H1 (cell line): ENCODE data around the gene TM9SF3. TPM values are rescaled to one million over a fixed set of nuclear protein-coding genes. Genes with fewer than 3 reads are reported as not detected.

Experiments used
- CTCF ChIA-PET: fragments of 300-600 bp; sonication (Branson Sonifier 250); formaldehyde crosslinking; loops from one replicate; lab custom pipeline; 2021; ENCODE audit not compliant: partially characterized antibody; lab: Charles Lee
- POLR2A ChIA-PET: fragments of 300-600 bp; sonication (Branson Sonifier 250); formaldehyde crosslinking; loops from one replicate; lab custom pipeline; 2021; ENCODE audit warnings: inconsistent platforms; ENCODE audit not compliant: partially characterized antibody; lab: Charles Lee
- DNase-seq, 2 experiments: peaks; one replicate each; pipeline versions ENCODE4 v3.0.0 to v3.0.0-alpha.2; 2010 to 2022; ENCODE audit warnings: low spot score in 2 of 2, low read depth in 1 of 2, mixed read lengths in 1 of 2
- FAIRE-seq: peaks from 2 replicates; lab custom pipeline; 2011; peaks lifted over from hg19 to GRCh38; lab: Jason Lieb, UNC
- H2AFZ ChIP-seq: 2 replicates; pipeline ENCODE4 v1.8.1; 2012; ENCODE audit warnings: low read length, inconsistent platforms
- H2AK5ac ChIP-seq: 2 replicates; pipeline ENCODE4 v1.6.1; 2013; ENCODE audit warnings: low read depth, low read length
- H2BK120ac ChIP-seq: replicated peaks from 2 replicates; pipeline ENCODE3; 2013; ENCODE audit warnings: low read depth, low read length, inconsistent platforms
- H2BK12ac ChIP-seq: 2 replicates; pipeline ENCODE4 v1.6.1; 2013; ENCODE audit warnings: low read depth, low read length
- H2BK15ac ChIP-seq: 2 replicates; pipeline ENCODE4 v1.6.1; 2013; ENCODE audit warnings: low read length
- H2BK20ac ChIP-seq: 2 replicates; pipeline ENCODE4 v1.6.1; 2013; ENCODE audit warnings: low read length
- H2BK5ac ChIP-seq: 2 replicates; pipeline ENCODE4 v1.6.1; 2013; ENCODE audit warnings: low read depth, low read length
- H3K14ac ChIP-seq: 2 replicates; pipeline ENCODE4 v1.6.1; 2013; ENCODE audit warnings: inconsistent platforms; ENCODE audit not compliant: insufficient read length
- H3K18ac ChIP-seq: 2 replicates; pipeline ENCODE4 v1.6.1; 2013; ENCODE audit warnings: low read length; ENCODE audit errors: extremely low read depth
- H3K23ac ChIP-seq: 2 replicates; pipeline ENCODE4 v1.6.1; 2013; ENCODE audit warnings: inconsistent platforms; ENCODE audit not compliant: insufficient read length
- H3K23me2 ChIP-seq: 2 replicates; pipeline ENCODE4 v1.6.1; 2013; ENCODE audit warnings: low read depth, low read length
- H3K27ac ChIP-seq: 2 replicates; pipeline ENCODE4 v1.6.1; 2011; ENCODE audit warnings: low read depth, low read length, inconsistent platforms
- H3K27me3 ChIP-seq, 4 experiments: replicated peaks in 1 of 4; 1 replicate in 1 of 4; 2 replicates in 3 of 4; pipeline versions ENCODE4 v1.6.1 to v1.8.1; 2011 to 2013; ENCODE audit warnings: low read length in 3 of 4, mild to moderate bottlenecking in 3 of 4, inconsistent platforms in 2 of 4, mixed read lengths in 2 of 4, moderate library complexity in 1 of 4; ENCODE audit not compliant: control insufficient read depth in 3 of 4, insufficient read depth in 3 of 4; ENCODE audit errors: extremely low read depth in 1 of 4
- H3K36me3 ChIP-seq, 4 experiments: 2 replicates each; pipeline versions ENCODE4 v1.6.1 to v1.8.1; 2011 to 2013; ENCODE audit warnings: mild to moderate bottlenecking in 4 of 4, low read length in 3 of 4, moderate library complexity in 2 of 4, control low read depth in 1 of 4, inconsistent platforms in 1 of 4; ENCODE audit not compliant: insufficient read depth in 4 of 4, control insufficient read depth in 2 of 4
- H3K4ac ChIP-seq: replicated peaks from 2 replicates; pipeline ENCODE3; 2013; ENCODE audit warnings: low read length, low read depth, mixed read lengths, inconsistent platforms; ENCODE audit not compliant: insufficient read length
- H3K4me1 ChIP-seq, 4 experiments: replicated peaks in 1 of 4; 1 replicate in 1 of 4; 2 replicates in 3 of 4; pipeline versions ENCODE4 v1.6.1 to v1.8.1; 2011 to 2013; ENCODE audit warnings: low read length in 3 of 4, inconsistent platforms in 2 of 4, mixed read lengths in 1 of 4; ENCODE audit not compliant: insufficient read depth in 4 of 4, control insufficient read depth in 3 of 4
- H3K4me2 ChIP-seq, 2 experiments: 2 replicates each; pipeline versions ENCODE4 v1.6.1 to v1.8.1; 2011 to 2013; ENCODE audit warnings: low read depth in 2 of 2, low read length in 2 of 2, control low read depth in 1 of 2, inconsistent platforms in 1 of 2, mild to moderate bottlenecking in 1 of 2; ENCODE audit not compliant: insufficient read depth in 1 of 2
- H3K4me3 ChIP-seq, 4 experiments: fragments of 200-600, 300-600 bp in 1 of 4; sonication (generic), shearing (Covaris generic), sonication (Bioruptor Twin) in 1 of 4; 2 replicates each; pipeline versions ENCODE4 v1.5.1 to v1.8.1; 2011 to 2016; ENCODE audit warnings: low read length in 4 of 4, low read depth in 3 of 4, control low read depth in 2 of 4, inconsistent platforms in 2 of 4, mild to moderate bottlenecking in 2 of 4, mixed read lengths in 1 of 4, moderate library complexity in 1 of 4; ENCODE audit not compliant: insufficient read depth in 2 of 4; ENCODE audit errors: extremely low read depth in 1 of 4
- H3K56ac ChIP-seq: replicated peaks from 2 replicates; pipeline ENCODE3; 2013; ENCODE audit warnings: low read depth, mild to moderate bottlenecking, mixed read lengths, low read length, inconsistent platforms; ENCODE audit not compliant: insufficient read length
- H3K79me1 ChIP-seq: 2 replicates; pipeline ENCODE4 v1.6.1; 2013; ENCODE audit warnings: low read depth, low read length, control low read depth
- H3K79me2 ChIP-seq, 2 experiments: 2 replicates each; pipeline versions ENCODE4 v1.6.1 to v1.8.1; 2012 to 2013; ENCODE audit warnings: low read length in 2 of 2, mild to moderate bottlenecking in 2 of 2, inconsistent platforms in 1 of 2; ENCODE audit not compliant: insufficient read depth in 2 of 2, control insufficient read depth in 1 of 2
- H3K9ac ChIP-seq, 4 experiments: replicated peaks in 1 of 4; 1 replicate in 1 of 4; 2 replicates in 3 of 4; pipeline versions ENCODE4 v1.6.1 to v1.8.1; 2011 to 2013; ENCODE audit warnings: low read depth in 3 of 4, low read length in 3 of 4, control low read depth in 2 of 4, mild to moderate bottlenecking in 2 of 4, moderate library complexity in 2 of 4, inconsistent platforms in 1 of 4; ENCODE audit errors: extremely low read depth in 1 of 4
- H3K9me3 ChIP-seq, 2 experiments: 2 replicates each; pipeline versions ENCODE4 v1.6.1 to v1.8.1; 2012 to 2013; ENCODE audit warnings: mild to moderate bottlenecking in 2 of 2, moderate library complexity in 2 of 2, control low read depth in 1 of 2, inconsistent platforms in 1 of 2, low read depth in 1 of 2, low read length in 1 of 2, mixed read lengths in 1 of 2; ENCODE audit not compliant: insufficient read depth in 2 of 2
- H4K20me1 ChIP-seq, 2 experiments: replicated peaks in 1 of 2; 2 replicates each; pipeline versions ENCODE3 to v1.8.1; 2011 to 2013; ENCODE audit warnings: inconsistent platforms in 2 of 2, low read length in 2 of 2, mild to moderate bottlenecking in 1 of 2; ENCODE audit not compliant: insufficient read depth in 2 of 2, control insufficient read depth in 1 of 2
- H4K5ac ChIP-seq: 2 replicates; pipeline ENCODE4 v1.6.1; 2013; ENCODE audit warnings: low read length, low read depth, mixed read lengths, inconsistent platforms; ENCODE audit not compliant: insufficient read length
- H4K8ac ChIP-seq: 2 replicates; pipeline ENCODE4 v1.8.0; 2013; ENCODE audit warnings: mild to moderate bottlenecking, moderate library complexity, low read length, inconsistent platforms; ENCODE audit not compliant: insufficient read depth; ENCODE audit errors: extremely low read depth
- H4K91ac ChIP-seq: replicated peaks from 2 replicates; pipeline ENCODE3; 2013; ENCODE audit warnings: low read length, mixed read lengths, inconsistent platforms; ENCODE audit not compliant: insufficient read length
- CHD2 ChIP-seq: IDR thresholded peaks from 2 replicates; pipeline ENCODE4 v1.6.1; 2012; ENCODE audit warnings: low read length, improper control_type of control experiment
- FOSL1 ChIP-seq: IDR thresholded peaks from 2 replicates; pipeline ENCODE4 v1.6.1; 2011; ENCODE audit warnings: mild to moderate bottlenecking, low read depth, low read length, moderate library complexity; ENCODE audit not compliant: insufficient read depth
- RAD21 ChIP-seq, 2 experiments: IDR thresholded peaks in 1 of 2; conservative IDR thresholded peaks in 1 of 2; 2 replicates each; pipeline ENCODE4 v1.6.1; 2011; ENCODE audit warnings: low read depth in 2 of 2, low read length in 2 of 2, improper control_type of control experiment in 1 of 2, inconsistent platforms in 1 of 2, mild to moderate bottlenecking in 1 of 2, moderate library complexity in 1 of 2
- RFX5 ChIP-seq: IDR thresholded peaks from 2 replicates; pipeline ENCODE4 v1.6.1; 2011; ENCODE audit warnings: low read depth, low read length, improper control_type of control experiment, borderline replicate concordance
- TAF7 ChIP-seq: optimal IDR thresholded peaks from 2 replicates; pipeline ENCODE3; 2011; ENCODE audit warnings: low read depth, mild to moderate bottlenecking, inconsistent platforms, low read length, moderate library complexity, borderline replicate concordance
- WGBS, 2 experiments: shearing (Covaris generic) in 1 of 2; methylation state at CpG; one replicate each; pipeline versions ENCODE4 v1.1.6 to v1.1.7; 2013 to 2015; ENCODE audit warnings: low lambda C conversion rate in 2 of 2, mixed read lengths in 2 of 2, inconsistent platforms in 1 of 2, low coverage in 1 of 2, missing lambda C conversion rate in 1 of 2; ENCODE audit not compliant: insufficient replicate concordance in 2 of 2, insufficient coverage in 1 of 2, insufficient read length in 1 of 2; ENCODE audit errors: extremely low coverage in 1 of 2, missing lambda C conversion rate in 1 of 2; 5-methylcytosine and 5-hydroxymethylcytosine counted together
- polyA plus RNA-seq, 7 experiments: library from polyadenylated mRNA; depleted of rRNA in 3 of 7; stranded (reverse) in 5 of 7; unstranded in 2 of 7; fragments of >200 nt in 5 of 7; fragments of 200-250 nt in 2 of 7; gene quantifications; 1 replicate in 5 of 7; 2 replicates in 1 of 7; 4 replicates in 1 of 7; pipeline versions ENCODE4 v1.2.1 to v1.2.3, GENCODE V29; 2011 to 2013; ENCODE audit warnings: missing spikeins in 2 of 7, mixed read lengths in 2 of 7
- total RNA-seq: library from RNA; stranded (reverse); fragmentation: NEBNext Ultra II Directional; extraction: Animal tissue kit (Norgen Biotek cat#: 25700); gene quantifications from 2 replicates; pipeline ENCODE4 v1.2.1, GENCODE V29; 2021

TM9SF3 gene
- total and polyA plus RNA-seq, 2 of the 8 experiments (the other 6 are each of a cell fraction or from before 2014, with no cell fraction given), result 123 to 127 TPM

DNA sequence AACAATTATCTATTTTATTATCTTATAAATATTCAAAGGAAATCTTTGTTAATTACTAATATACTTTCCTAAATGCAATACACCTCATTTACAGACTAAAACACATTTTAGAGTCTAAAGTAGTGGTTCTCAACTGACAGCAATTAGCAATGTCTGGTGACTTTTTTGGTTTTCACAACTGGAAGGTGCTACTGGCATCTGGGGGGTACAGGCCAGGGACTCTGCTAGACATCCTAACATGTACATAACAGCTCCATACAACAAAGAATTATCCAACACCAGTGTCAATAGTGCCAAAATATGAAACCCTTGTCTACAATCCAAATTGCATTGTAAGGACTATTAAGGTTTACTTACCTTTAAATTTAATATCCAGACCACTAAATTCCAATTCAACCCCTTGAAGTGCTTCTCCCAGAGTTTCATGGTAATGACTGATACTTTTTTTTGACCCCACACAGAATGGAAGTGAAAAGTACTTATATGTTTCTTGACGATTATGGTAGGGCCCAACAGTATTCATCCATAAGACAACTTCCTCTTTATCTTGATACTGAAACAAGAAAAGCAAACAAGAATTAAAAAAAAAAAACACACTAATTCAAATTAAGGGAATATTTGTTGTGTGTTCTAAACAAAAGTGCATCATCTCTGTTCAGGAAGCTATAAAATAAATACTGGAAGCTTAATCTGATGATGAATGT lies 10.4 kb downstream of the TM9SF3 start:
- FAIRE-seq, result no peak
- 88% methylated on average over 1 of the region's 1 CpG; no CpG with 5 or more reads in 1 of the 2 experiments for WGBS, 2 experiments

More for the DNA sequence above, 10.4 kb downstream of the TM9SF3 start:
- TF ChIP-seq CHD2 (no peak), TAF7 (no peak), RFX5 (no peak), FOSL1 (no peak), RAD21 (IDR thresholded peaks at IDR 0.05 in 1 of 2, conservative IDR thresholded peaks at IDR 0.05 in 1 of 2; ENCODE audit: low read depth in 2 of 2, low read length in 2 of 2) (no peak)
- TF ChIP-seq, all 59 proteins: peak for 0
- DNase-seq, result no peak
- no peak overlapping the region for H3K14ac ChIP-seq
- peaks cover 0 to 95% of the 10 kb centered on the region in 2 experiments; a peak in 2 of 4 replicates for H3K79me2 ChIP-seq
- H3K4me1 ChIP-seq, result peaks cover 0 to 12% (median 4%) of the 10 kb centered on the region in 4 experiments; a peak in 3 of 7 replicates
- H3K27me3 ChIP-seq, result no peaks in the 10 kb centered on the region
- H2BK20ac ChIP-seq, result no peak overlapping the region
- no peak overlapping the region for H3K23ac ChIP-seq
- no peak overlapping the region for H3K4ac ChIP-seq
- no peak overlapping the region for H2AFZ ChIP-seq
- no peak overlapping the region for H3K56ac ChIP-seq
- H3K27ac ChIP-seq, result no peak overlapping the region
- no peak overlapping the region for H2AK5ac ChIP-seq
- H4K91ac ChIP-seq, result no peak overlapping the region
- H2BK5ac ChIP-seq, result no peak overlapping the region
- H3K36me3 ChIP-seq, result peaks cover 3 to 16% (median 6%) of the 10 kb centered on the region in 4 experiments; a peak in 4 of 8 replicates
- no peak overlapping the region for H2BK120ac ChIP-seq
- CTCF ChIA-PET, result interaction anchor here (0.6 kb wide), 1 partner anchor 25 kb away, joined by 3 read pairs; no protein-coding TSS in a partner anchor
- peaks cover 8 to 15% of the 10 kb centered on the region in 2 experiments for H4K20me1 ChIP-seq
- H3K9me3 ChIP-seq, result no peaks in the 10 kb centered on the region
- no peak overlapping the region for H2BK12ac ChIP-seq
- no peak overlapping the region for H2BK15ac ChIP-seq
- H3K79me1 ChIP-seq, result 0 out of 2 replicates have a peak, but pooled peaks cover 2% of the 10 kb centered on the region
- no peak overlapping the region for H4K8ac ChIP-seq
- POLR2A ChIA-PET, result interaction anchor here (0.7 kb wide), 1 partner anchor 8 kb away, joined by 3 read pairs; no protein-coding TSS in a partner anchor
- H3K18ac ChIP-seq, result no peak overlapping the region
- H3K4me2 ChIP-seq, result no peak overlapping the region
- H3K9ac ChIP-seq, result no peak overlapping the region
- no peak overlapping the region for H4K5ac ChIP-seq
- H3K23me2 ChIP-seq, result no peaks in the 10 kb centered on the region
- H3K4me3 ChIP-seq, result no peak overlapping the region
